ENCODE results near the gene IGSF6.
"Not testable (repeated sequence)": the region's sequence is repeated elsewhere in the genome, so short reads cannot be mapped to it uniquely, and the experiment has no call there.

The IGSF6 gene

GRCh38 chr16:21652453-21652852 is at the start of gene IGSF6:
Gene IGSF6, minus strand, starts transcription at chr16:21652608. Its CDS starts 10 bp downstream, at chr16:21652598.
- DNase-seq = peak; percentile 89 to 95 (median 94)

GRCh38 chr16:21701271-21701670 is 48.9 kb upstream of the IGSF6 start:
- DNase-seq = no peak

GRCh38 chr16:21698169-21699032 is 46.0 kb upstream of the IGSF6 start:
- peak in 1 of 3 donors; percentile 16 for DNase-seq

- no peak for DNase-seq
Observed at GRCh38 chr16:21697032-21697431, 44.6 kb upstream of the IGSF6 start.

GRCh38 chr16:21694609-21695008 is 42.2 kb upstream of the IGSF6 start:
- no peak for DNase-seq

GRCh38 chr16:21690967-21691366 is 38.6 kb upstream of the IGSF6 start:
- not testable (repeated sequence) for DNase-seq

GRCh38 chr16:21689107-21689506 is 36.7 kb upstream of the IGSF6 start:
- no peak for DNase-seq

- DNase-seq = peak in 1 of 3 donors; percentile 24
Observed at GRCh38 chr16:21685034-21685455, 32.6 kb upstream of the IGSF6 start.

- peak in 2 of 3 donors; percentile 23 to 46 for DNase-seq
Observed at GRCh38 chr16:21684199-21684598, 31.8 kb upstream of the IGSF6 start.

GRCh38 chr16:21683184-21683583 is 30.8 kb upstream of the IGSF6 start:
- no peak for DNase-seq

GRCh38 chr16:21680714-21681113 is 28.3 kb upstream of the IGSF6 start:
- not testable (repeated sequence) for DNase-seq

- not testable (repeated sequence) for DNase-seq
Observed at GRCh38 chr16:21674456-21674855, 22.0 kb upstream of the IGSF6 start.

- no peak for DNase-seq
Observed at GRCh38 chr16:21673469-21673868, 21.1 kb upstream of the IGSF6 start.

GRCh38 chr16:21667575-21667974 is 15.2 kb upstream of the IGSF6 start:
- no peak for DNase-seq

GRCh38 chr16:21666772-21667171 is 14.4 kb upstream of the IGSF6 start:
- no peak for DNase-seq

GRCh38 chr16:21664801-21665492 is 12.5 kb upstream of the IGSF6 start:
- no peak for DNase-seq

- DNase-seq = no peak
Observed at GRCh38 chr16:21663889-21664647, 11.7 kb upstream of the IGSF6 start, which contains the start of gene OTOA. Gene OTOA, plus strand, starts transcription at chr16:21663968. Its CDS starts 14,547 bp downstream, at chr16:21678515.

GRCh38 chr16:21659124-21659523 is 6.7 kb upstream of the IGSF6 start:
- DNase-seq = peak in 2 of 3 donors; percentile 63 to 66

GRCh38 chr16:21656795-21657768 is 4.7 kb upstream of the IGSF6 start:
- peak; percentile 71 to 86 (median 83) for DNase-seq

GRCh38 chr16:21654881-21655280 is 2.5 kb upstream of the IGSF6 start:
- DNase-seq = no peak

GRCh38 chr16:21654466-21654865 is 2.1 kb upstream of the IGSF6 start:
- peak in 2 of 3 donors; percentile 73 to 78 for DNase-seq

GRCh38 chr16:21653571-21653970 is 1.2 kb upstream of the IGSF6 start:
- DNase-seq = peak; percentile 32 to 55 (median 45)
